Immature natural killer cell (primary cell): ENCODE data around the gene TIGD1. TPM values are rescaled to one million over a fixed set of nuclear protein-coding genes. Genes with fewer than 3 reads are reported as not detected.

Experiments
- DNase-seq, 3 donors: peaks; one replicate each; pipeline ENCODE4 v3.0.0; 2022; ENCODE audit warnings: mixed read lengths in 1 of 3
- H3K27ac Mint-ChIP-seq, 6 donors: one replicate each; pipeline ENCODE4 v1.8.0; 2020; ENCODE audit warnings: mixed read lengths in 6 of 6, mild to moderate bottlenecking in 5 of 6, inconsistent platforms in 4 of 6, moderate library complexity in 3 of 6
- H3K27me3 Mint-ChIP-seq, 3 donors: one replicate each; pipeline ENCODE4 v1.8.0; 2020 to 2021; ENCODE audit warnings: low read depth in 3 of 3, mild to moderate bottlenecking in 3 of 3, mixed read lengths in 3 of 3, moderate library complexity in 3 of 3, inconsistent platforms in 1 of 3
- H3K36me3 Mint-ChIP-seq, 3 donors: one replicate each; pipeline ENCODE4 v1.8.0; 2020; ENCODE audit warnings: mixed read lengths in 3 of 3, inconsistent platforms in 2 of 3, mild to moderate bottlenecking in 2 of 3
- H3K4me1 Mint-ChIP-seq, 2 donors: one replicate each; pipeline ENCODE4 v1.8.0; 2020; ENCODE audit warnings: inconsistent platforms in 2 of 2, mild to moderate bottlenecking in 2 of 2, mixed read lengths in 2 of 2, moderate library complexity in 1 of 2
- H3K4me3 Mint-ChIP-seq, 5 donors: one replicate each; pipeline ENCODE4 v1.8.0; 2020; ENCODE audit warnings: mild to moderate bottlenecking in 5 of 5, mixed read lengths in 5 of 5, inconsistent platforms in 3 of 5, moderate library complexity in 3 of 5
- H3K9me3 Mint-ChIP-seq, 6 donors: one replicate each; pipeline ENCODE4 v1.8.0; 2020; ENCODE audit warnings: mild to moderate bottlenecking in 6 of 6, mixed read lengths in 6 of 6, inconsistent platforms in 4 of 6, moderate library complexity in 3 of 6
- polyA plus RNA-seq, 3 donors: library from polyadenylated mRNA; unstranded; fragments of 300-500 nt; fragmentation: Illumina TruSeq; gene quantifications; one replicate each; pipeline ENCODE4 v1.2.3, GENCODE V29; 2021

TIGD1 gene
- polyA plus RNA-seq, 3 donors from 2014 or later: 1.3 to 6.2 (median 2.7) TPM

- DNase-seq: peak; percentile 52 to 58 (median 56)
- Mint-ChIP-seq H3K27ac (no peak overlapping the region), H3K4me3 (peak overlapping the region in 1 of 5 donors; percentile 53), H3K27me3 (peaks cover 8 to 17% (median 8%) of the 10 kb centered on the region in 3 donors), H3K9me3 (no peaks in the 10 kb centered on the region), H3K36me3 (peaks cover 0 to 3% (median 0%) of the 10 kb centered on the region in 3 donors), H3K4me1 (peaks cover 0 to 8% of the 10 kb centered on the region in 2 donors)
Measured at GRCh38 chr2:232521959-232522622, 28.3 kb downstream of the TIGD1 start.

- peaks cover 0 to 8% of the 10 kb centered on the region in 2 donors for H3K4me1 Mint-ChIP-seq
- peaks cover 0 to 3% (median 0%) of the 10 kb centered on the region in 3 donors for H3K36me3 Mint-ChIP-seq
- H3K4me3 Mint-ChIP-seq: peak overlapping the region in 1 of 5 donors; percentile 69
- H3K27me3 Mint-ChIP-seq: peaks cover 8 to 13% (median 9%) of the 10 kb centered on the region in 3 donors
- no peak overlapping the region for H3K27ac Mint-ChIP-seq
- no peaks in the 10 kb centered on the region for H3K9me3 Mint-ChIP-seq
- no peak for DNase-seq
Measured at GRCh38 chr2:232521098-232521497, 29.3 kb downstream of the TIGD1 start.

GRCh38 chr2:232520489-232520888 lies 29.9 kb downstream of the TIGD1 start:
- Mint-ChIP-seq H3K36me3 (peaks cover 0 to 3% (median 0%) of the 10 kb centered on the region in 3 donors), H3K9me3 (no peaks in the 10 kb centered on the region), H3K4me1 (peaks cover 0 to 8% of the 10 kb centered on the region in 2 donors), H3K27ac (no peak overlapping the region), H3K27me3 (peaks cover 7 to 13% (median 8%) of the 10 kb centered on the region in 3 donors), H3K4me3 (peak overlapping the region in 1 of 5 donors; percentile 26)
- no peak for DNase-seq

- Mint-ChIP-seq H3K9me3 (no peaks in the 10 kb centered on the region), H3K4me3 (peak within 1 kb of the TSS in 1 of 5 donors; percentile 26), H3K4me1 (peaks cover 0 to 8% of the 10 kb centered on the region in 2 donors), H3K36me3 (peaks cover 0 to 3% (median 0%) of the 10 kb centered on the region in 3 donors), H3K27me3 (peaks cover 7 to 13% (median 8%) of the 10 kb centered on the region in 3 donors), H3K27ac (no peak within 1 kb of the TSS)
- no peak for DNase-seq
Measured at GRCh38 chr2:232519581-232520438, 30.5 kb downstream of the TIGD1 start, which contains the start of gene PRSS56. Gene PRSS56 (plus strand): TSS chr2:232520388. CDS start chr2:232520599, 211 bp downstream.

- peaks cover 0 to 3% (median 0%) of the 10 kb centered on the region in 3 donors for H3K36me3 Mint-ChIP-seq
- no peak overlapping the region for H3K27ac Mint-ChIP-seq
- peaks cover 0 to 6% of the 10 kb centered on the region in 2 donors for H3K4me1 Mint-ChIP-seq
- H3K4me3 Mint-ChIP-seq: no peak overlapping the region
- no peak for DNase-seq
- no peaks in the 10 kb centered on the region for H3K9me3 Mint-ChIP-seq
- peaks cover 7 to 9% (median 9%) of the 10 kb centered on the region in 3 donors for H3K27me3 Mint-ChIP-seq
Measured at GRCh38 chr2:232518844-232519243, 31.5 kb downstream of the TIGD1 start.

- H3K9me3 Mint-ChIP-seq: no peaks in the 10 kb centered on the region
- no peak overlapping the region for H3K27ac Mint-ChIP-seq
- H3K36me3 Mint-ChIP-seq: peaks cover 0 to 3% (median 0%) of the 10 kb centered on the region in 3 donors
- H3K4me1 Mint-ChIP-seq: peaks cover 0 to 2% of the 10 kb centered on the region in 2 donors
- peaks cover 3% of the 10 kb centered on the region in 3 donors for H3K27me3 Mint-ChIP-seq
- no peak for DNase-seq
- no peak overlapping the region for H3K4me3 Mint-ChIP-seq
Measured at GRCh38 chr2:232516551-232516950, 33.8 kb downstream of the TIGD1 start.

- Mint-ChIP-seq H3K36me3 (peaks cover 0 to 3% (median 0%) of the 10 kb centered on the region in 3 donors), H3K27me3 (peaks cover 0 to 3% (median 1%) of the 10 kb centered on the region in 3 donors), H3K4me3 (no peak overlapping the region), H3K27ac (no peak overlapping the region), H3K4me1 (no peaks in the 10 kb centered on the region), H3K9me3 (no peaks in the 10 kb centered on the region)
- DNase-seq: no peak
Measured at GRCh38 chr2:232515639-232516038, 34.7 kb downstream of the TIGD1 start.

- no peaks in the 10 kb centered on the region for H3K4me1 Mint-ChIP-seq
- H3K36me3 Mint-ChIP-seq: peaks cover 0 to under 1% (median 0%) of the 10 kb centered on the region in 3 donors
- no peak overlapping the region for H3K27ac Mint-ChIP-seq
- H3K9me3 Mint-ChIP-seq: no peaks in the 10 kb centered on the region
- no peak overlapping the region for H3K4me3 Mint-ChIP-seq
- H3K27me3 Mint-ChIP-seq: peaks cover 1 to 5% (median 5%) of the 10 kb centered on the region in 3 donors
- DNase-seq: no peak
Measured at GRCh38 chr2:232513353-232513752, 37.0 kb downstream of the TIGD1 start.

- Mint-ChIP-seq H3K36me3 (no peaks in the 10 kb centered on the region), H3K9me3 (no peaks in the 10 kb centered on the region), H3K4me1 (no peaks in the 10 kb centered on the region), H3K27ac (no peak overlapping the region), H3K27me3 (peaks cover 1 to 5% (median 5%) of the 10 kb centered on the region in 3 donors), H3K4me3 (no peak overlapping the region)
- no peak for DNase-seq
Measured at GRCh38 chr2:232512602-232513001, 37.8 kb downstream of the TIGD1 start.

- peaks cover 1 to 5% (median 3%) of the 10 kb centered on the region in 3 donors for H3K27me3 Mint-ChIP-seq
- no peak overlapping the region for H3K4me3 Mint-ChIP-seq
Measured at GRCh38 chr2:232511336-232511890, 38.9 kb downstream of the TIGD1 start.

GRCh38 chr2:232508251-232508650 lies 42.1 kb downstream of the TIGD1 start:
- Mint-ChIP-seq H3K27me3 (peaks cover 5 to 13% (median 6%) of the 10 kb centered on the region in 3 donors), H3K4me1 (peaks cover 0 to 2% of the 10 kb centered on the region in 2 donors), H3K4me3 (no peak overlapping the region), H3K36me3 (no peaks in the 10 kb centered on the region), H3K27ac (no peak overlapping the region), H3K9me3 (peaks cover 0 to 3% (median 0%) of the 10 kb centered on the region in 6 donors)
- DNase-seq: no peak

More at GRCh38 chr2:232511336-232511890, 38.9 kb downstream of the TIGD1 start:
- Mint-ChIP-seq H3K4me1 (no peaks in the 10 kb centered on the region), H3K27ac (no peak overlapping the region), H3K9me3 (no peaks in the 10 kb centered on the region), H3K36me3 (no peaks in the 10 kb centered on the region)
- no peak for DNase-seq

- Mint-ChIP-seq H3K4me1 (peaks cover 0 to 3% of the 10 kb centered on the region in 2 donors), H3K27ac (no peak overlapping the region), H3K27me3 (peaks cover 5 to 13% (median 10%) of the 10 kb centered on the region in 3 donors), H3K4me3 (no peak overlapping the region), H3K36me3 (no peaks in the 10 kb centered on the region), H3K9me3 (peaks cover 0 to 3% (median 0%) of the 10 kb centered on the region in 6 donors)
- no peak for DNase-seq
Measured at GRCh38 chr2:232506709-232507108, 43.6 kb downstream of the TIGD1 start.

- no peak overlapping the region for H3K4me3 Mint-ChIP-seq
- peaks cover 5 to 13% (median 10%) of the 10 kb centered on the region in 3 donors for H3K27me3 Mint-ChIP-seq
- no peak overlapping the region for H3K27ac Mint-ChIP-seq
Measured at GRCh38 chr2:232505856-232506255, 44.5 kb downstream of the TIGD1 start.

More at GRCh38 chr2:232505856-232506255, 44.5 kb downstream of the TIGD1 start:
- H3K9me3 Mint-ChIP-seq: peaks cover 0 to 3% (median 0%) of the 10 kb centered on the region in 6 donors
- no peak for DNase-seq
- H3K4me1 Mint-ChIP-seq: peaks cover 0 to 3% of the 10 kb centered on the region in 2 donors
- no peaks in the 10 kb centered on the region for H3K36me3 Mint-ChIP-seq
